K562 (cell line): ENCODE results near the gene AKIRIN1. TPM values are rescaled to one million over a fixed set of nuclear protein-coding genes. Genes with fewer than 3 reads are reported as not detected.

Source experiments
- ATAC-seq: fragments of 200-7000 bp; cut with Tn5 transposase; 3 replicates; pipeline ENCODE4 v1.9.1; 2020; ENCODE audit warnings: moderate library complexity
- BruUV-seq: library from RNA; stranded (reverse); fragments of 400-500 nt; replicated peaks from 2 replicates; lab custom pipeline; 2021; lab: Mats Ljungman, UMichigan
- CTCF ChIA-PET: fragments of 300-600 bp; formaldehyde crosslinking; extraction: SDS; loops from one replicate; lab custom pipeline; 2021; ENCODE audit warnings: low intra/inter-chr PET ratio; lab: Yijun Ruan, JAX
- POLR2A ChIA-PET: fragments of 300-600, 350-650 bp; sonication (Branson Sonifier 250); formaldehyde crosslinking; extraction: SDS; loops from one replicate; lab custom pipeline; 2021; ENCODE audit warnings: antibody characterized with exemption, inconsistent platforms; lab: Yijun Ruan, JAX
- DNase-seq, 4 experiments: peaks; one replicate each; pipeline versions ENCODE4 v3.0.0 to v3.0.0-alpha.2; 2011 to 2018; ENCODE audit warnings: low spot score in 3 of 4, mixed read lengths in 3 of 4; ENCODE audit errors: extremely low read depth in 1 of 4
- FAIRE-seq: peaks from 2 replicates; lab custom pipeline; 2011; peaks lifted over from hg19 to GRCh38; lab: Jason Lieb, UNC
- H2AFZ ChIP-seq: 2 replicates; pipeline ENCODE4 v1.6.0; 2011; ENCODE audit warnings: low read depth, low read length, control low read depth, inconsistent platforms
- H3K27ac ChIP-seq: fragments of 200-600 bp; 3 replicates; pipeline ENCODE4 v1.8.0; 2011; ENCODE audit warnings: low read depth, mild to moderate bottlenecking, control low read depth, inconsistent platforms, low read length, moderate library complexity, mixed read lengths; ENCODE audit errors: extremely low read depth
- H3K27me3 ChIP-seq, 2 experiments: fragments of 300-600 bp in 1 of 2; 2 replicates in 1 of 2; 3 replicates in 1 of 2; pipeline versions ENCODE4 v1.6.0 to v1.8.0; 2011; ENCODE audit warnings: inconsistent platforms in 2 of 2, low read length in 2 of 2, mild to moderate bottlenecking in 1 of 2, mixed read lengths in 1 of 2, moderate library complexity in 1 of 2; ENCODE audit not compliant: control insufficient read depth in 2 of 2, insufficient read depth in 2 of 2
- H3K36me3 ChIP-seq: fragments of 300-600 bp; 3 replicates; pipeline ENCODE4 v1.8.0; 2011; ENCODE audit warnings: mild to moderate bottlenecking, low read length, inconsistent platforms; ENCODE audit not compliant: control insufficient read depth, insufficient read depth
- H3K4me1 ChIP-seq, 2 experiments: fragments of 200-600 bp in 1 of 2; replicated peaks in 1 of 2; 2 replicates in 1 of 2; 3 replicates in 1 of 2; pipeline versions ENCODE4 v1.5.1 to v1.8.0; 2011; ENCODE audit warnings: inconsistent platforms in 2 of 2, low read length in 2 of 2, mild to moderate bottlenecking in 1 of 2, mixed read lengths in 1 of 2, moderate library complexity in 1 of 2; ENCODE audit not compliant: control insufficient read depth in 2 of 2, insufficient read depth in 2 of 2
- H3K4me2 ChIP-seq: 2 replicates; pipeline ENCODE4 v1.6.1; 2011; ENCODE audit warnings: low read length, control low read depth, inconsistent platforms, mixed read lengths; ENCODE audit not compliant: insufficient read depth
- H3K4me3 ChIP-seq: fragments of 200-600 bp; sonication (generic), shearing (Covaris generic); 2 replicates; pipeline ENCODE4 v1.5.1; 2016; ENCODE audit warnings: control low read depth, inconsistent platforms
- H3K79me2 ChIP-seq: fragments of 200-600 bp; 3 replicates; pipeline ENCODE4 v1.8.0; 2011; ENCODE audit warnings: low read length, inconsistent platforms; ENCODE audit not compliant: control insufficient read depth, insufficient read depth
- H3K9ac ChIP-seq, 2 experiments: 2 replicates each; pipeline versions ENCODE4 v1.6.0 to v1.6.1; 2011; ENCODE audit warnings: low read depth in 2 of 2, low read length in 2 of 2, control low read depth in 1 of 2, inconsistent platforms in 1 of 2, mild to moderate bottlenecking in 1 of 2, mixed read lengths in 1 of 2; ENCODE audit not compliant: insufficient read depth in 1 of 2
- H3K9me1 ChIP-seq: one replicate; pipeline ENCODE4 v1.6.0; 2011; ENCODE audit warnings: inconsistent platforms, mild to moderate bottlenecking, low read length, moderate library complexity; ENCODE audit not compliant: control insufficient read depth, insufficient read depth
- H3K9me3 ChIP-seq: replicated peaks from 2 replicates; pipeline ENCODE4 v1.5.1; 2011; ENCODE audit warnings: low read depth, low read length, inconsistent platforms; ENCODE audit not compliant: control insufficient read depth, insufficient read depth
- H4K20me1 ChIP-seq: replicated peaks from 2 replicates; pipeline ENCODE4 v1.6.1; 2011; ENCODE audit warnings: low read length, inconsistent platforms, mixed read lengths; ENCODE audit not compliant: control insufficient read depth, insufficient read depth
- ARNT ChIP-seq, 2 experiments: fragments of 450-650 bp; IDR thresholded peaks; 2 replicates each; pipeline ENCODE4 v1.6.1; 2016; ENCODE audit warnings: mild to moderate bottlenecking in 1 of 2
- DDX20 ChIP-seq: fragments of 450-650 bp; IDR thresholded peaks from 2 replicates; pipeline ENCODE4 v1.6.1; 2016; ENCODE audit warnings: missing genetic modification characterization, low read depth, mild to moderate bottlenecking, missing compliant biosample characterization, moderate library complexity
- EGR1 ChIP-seq: fragments of 450-650 bp; conservative IDR thresholded peaks from 2 replicates; pipeline ENCODE4 v1.6.1; 2017; ENCODE audit warnings: mild to moderate bottlenecking
- FOXO4 ChIP-seq: fragments of 450-650 bp; formaldehyde crosslinking; IDR thresholded peaks from 2 replicates; pipeline ENCODE4 v1.4.0; 2020; ENCODE audit warnings: mild to moderate bottlenecking, moderate library complexity
- HCFC1 ChIP-seq: IDR thresholded peaks from 2 replicates; pipeline ENCODE4 v1.6.1; 2012; ENCODE audit warnings: low read depth, low read length, improper control_type of control experiment
- HDAC8 ChIP-seq: fragments of 450-650 bp; IDR thresholded peaks from 2 replicates; pipeline ENCODE4 v1.6.1; 2016; ENCODE audit warnings: mild to moderate bottlenecking, missing genetic modification characterization, moderate library complexity, missing compliant biosample characterization
- KLF10 ChIP-seq: fragments of 250-450 bp; sonication (Bioruptor Pico); IDR thresholded peaks from 2 replicates; pipeline ENCODE4 v1.6.1; 2021; ENCODE audit warnings: matching md5 sums
- KLF6 ChIP-seq: fragments of 250-450 bp; sonication (Bioruptor Pico); IDR thresholded peaks from 2 replicates; pipeline ENCODE4 v1.4.0; 2020; ENCODE audit warnings: mild to moderate bottlenecking, moderate library complexity, borderline replicate concordance
- MEF2A ChIP-seq: IDR thresholded peaks from 2 replicates; pipeline ENCODE4 v1.6.1; 2011; ENCODE audit warnings: low read depth, mild to moderate bottlenecking, low read length, moderate library complexity; ENCODE audit not compliant: control insufficient read depth
- PPARD ChIP-seq: fragments of 250-450 bp; sonication (Bioruptor Pico); IDR thresholded peaks from 2 replicates; pipeline ENCODE4 v1.8.0; 2022; ENCODE audit warnings: inconsistent platforms, mild to moderate bottlenecking, moderate library complexity
- PURB ChIP-seq: sonication (generic); formaldehyde crosslinking; IDR thresholded peaks from 2 replicates; pipeline ENCODE4 v1.9.0; 2021; ENCODE audit warnings: low read depth, mild to moderate bottlenecking, missing genetic modification reagents
- SMARCA4 ChIP-seq: fragments of 450-650 bp; IDR thresholded peaks from 2 replicates; pipeline ENCODE4 v1.6.1; 2016
- USF2 ChIP-seq: sonication (generic); formaldehyde crosslinking; IDR thresholded peaks from 2 replicates; pipeline ENCODE4 v1.5.0; 2020; ENCODE audit warnings: missing genetic modification reagents
- ZNF316 ChIP-seq: fragments of 450-650 bp; IDR thresholded peaks from 2 replicates; pipeline ENCODE4 v1.6.1; 2016
- WGBS: fragments of 100-300 bp; shearing (Covaris generic); methylation state at CpG from one replicate; pipeline ENCODE4 v1.1.6; 2016; ENCODE audit warnings: low coverage, mixed read lengths; ENCODE audit not compliant: insufficient coverage; ENCODE audit errors: missing lambda C conversion rate; 5-methylcytosine and 5-hydroxymethylcytosine counted together
- in situ Hi-C: fragments of 300-500 bp; cut with MboI; formaldehyde crosslinking; loops from 4 replicates; pipeline ENCODE4 v1.15.0; 2018; ENCODE audit warnings: inconsistent platforms, mixed read lengths
- intact Hi-C: fragments of 100-400 bp; cut with micrococcal nuclease; formaldehyde crosslinking; loops from 2 replicates; pipeline ENCODE4 v1.14.2; 2022
- polyA plus RNA-seq, 8 experiments: library from polyadenylated mRNA; depleted of rRNA in 4 of 8; stranded (reverse) in 5 of 8; unstranded in 3 of 8; fragments of >200 nt; fragmentation: Nextera tagmentation in 2 of 8; fragmentation: Illumina TruSeq in 1 of 8; extraction: Ambion mirVana in 2 of 8; extraction: Trizol in 1 of 8; gene quantifications; 2 replicates each; pipeline versions ENCODE4 v1.2.1 to v1.2.3, GENCODE V29; 2011 to 2014; ENCODE audit warnings: inconsistent platforms in 1 of 8, missing spikeins in 1 of 8
- total RNA-seq, 7 experiments: library from RNA; depleted of rRNA in 6 of 7; stranded (reverse); fragments of >200 nt in 6 of 7; fragmentation: Illumina TruSeq in 2 of 7; extraction: Trizol in 2 of 7; gene quantifications; 2 replicates each; pipeline versions ENCODE4 v1.2.1 to v1.2.3, GENCODE V29; 2011 to 2021; ENCODE audit warnings: low replicate concordance in 1 of 7
- TF ChIP-seq, protein P1 (sequence below): fragments of 250-450 bp; sonication (Bioruptor Pico); IDR thresholded peaks from 2 replicates; pipeline ENCODE4 v1.8.0; 2022; ENCODE audit warnings: moderate library complexity, mild to moderate bottlenecking, inconsistent platforms

The AKIRIN1 gene
- total and polyA plus RNA-seq, 9 of the 15 experiments (the other 6 are each of a cell fraction or from before 2014, with no cell fraction given): 11.5 to 139 (median 83.4) TPM

- Histone ChIP-seq H3K9me1 (peaks cover 3% of the 10 kb centered on the region), H3K9ac (peak overlapping the region in 1 of 2 experiments; percentile 68; a peak in 2 of 4 replicates), H4K20me1 (peaks cover 13% of the 10 kb centered on the region), H3K79me2 (peaks cover 42% of the 10 kb centered on the region), H3K9me3 (no peaks in the 10 kb centered on the region), H3K4me2 (peak overlapping the region; percentile 82), H2AFZ (peak overlapping the region; percentile 81), H3K4me3 (0 out of 2 replicates have a peak overlapping the region, but pooled peaks have one; percentile 99), H3K4me1 (peaks cover 0 to 17% of the 10 kb centered on the region in 2 experiments; a peak in 3 of 5 replicates), H3K27ac (peak overlapping the region; percentile 78), H3K36me3 (peaks cover 25% of the 10 kb centered on the region), H3K27me3 (no peaks in the 10 kb centered on the region)
- WGBS: 45% methylated on average over 2 of the region's 2 CpGs
- no peak for FAIRE-seq
- CTCF ChIA-PET: no interaction called here
- TF ChIP-seq SMARCA4 (0 out of 2 replicates have a peak, but pooled peaks have one; percentile 8), KLF6 (0 out of 2 replicates have a peak, but pooled peaks have one; percentile 14), HDAC8 (tag) (no peak), PPARD (CRISPR knock-in tag) (no peak), PURB (CRISPR knock-in tag) (no peak), MEF2A (no peak), HCFC1 (no peak), KLF10 (CRISPR knock-in tag) (no peak), FOXO4 (CRISPR knock-in tag) (no peak), ZNF316 (no peak), ARNT (IDR thresholded peaks at IDR 0.05) (no peak), EGR1 (no peak), DDX20 (tag) (no peak), USF2 (no peak)
- TF ChIP-seq, protein P1, sequence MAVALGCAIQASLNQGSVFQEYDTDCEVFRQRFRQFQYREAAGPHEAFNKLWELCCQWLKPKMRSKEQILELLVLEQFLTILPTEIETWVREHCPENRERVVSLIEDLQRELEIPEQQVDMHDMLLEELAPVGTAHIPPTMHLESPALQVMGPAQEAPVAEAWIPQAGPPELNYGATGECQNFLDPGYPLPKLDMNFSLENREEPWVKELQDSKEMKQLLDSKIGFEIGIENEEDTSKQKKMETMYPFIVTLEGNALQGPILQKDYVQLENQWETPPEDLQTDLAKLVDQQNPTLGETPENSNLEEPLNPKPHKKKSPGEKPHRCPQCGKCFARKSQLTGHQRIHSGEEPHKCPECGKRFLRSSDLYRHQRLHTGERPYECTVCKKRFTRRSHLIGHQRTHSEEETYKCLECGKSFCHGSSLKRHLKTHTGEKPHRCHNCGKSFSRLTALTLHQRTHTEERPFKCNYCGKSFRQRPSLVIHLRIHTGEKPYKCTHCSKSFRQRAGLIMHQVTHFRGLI: 0 out of 2 replicates have a peak, but pooled peaks have one; percentile 11
- no peak for DNase-seq
- in situ Hi-C loops (no loop called here), intact Hi-C loops (loop anchor here (1.0 kb wide), 1 partner anchor 102 kb away; no protein-coding TSS in a partner anchor)
- no TSS peak for BruUV-seq
- POLR2A ChIA-PET: interaction anchor here (1.0 kb wide), 2 partner anchors 9 to 40 kb away, joined by 3 to 6 read pairs; no protein-coding TSS in a partner anchor
- ATAC-seq: no peak
Measured at GRCh38 chr1:38989979-38990378, 1.1 kb upstream of the AKIRIN1 start.
